ENCODE data around the gene DYNLT4. TPM values are rescaled to one million over a fixed set of nuclear protein-coding genes. Genes with fewer than 3 reads are reported as not detected.
"Not testable (repeated sequence)": the region's sequence is repeated elsewhere in the genome, so short reads cannot be mapped to it uniquely, and the experiment has no call there.

Gene DYNLT4
- not detected for total RNA-seq (ENCODE audit: insufficient read depth, low replicate concordance)

GRCh38 chr1:44806704-44807363, at the start of gene DYNLT4:
DYNLT4 (minus strand) TSS chr1:44807351; CDS start chr1:44806668, 683 bp downstream.
- DNase-seq (ENCODE audit: low spot score), result no peak

DNA sequence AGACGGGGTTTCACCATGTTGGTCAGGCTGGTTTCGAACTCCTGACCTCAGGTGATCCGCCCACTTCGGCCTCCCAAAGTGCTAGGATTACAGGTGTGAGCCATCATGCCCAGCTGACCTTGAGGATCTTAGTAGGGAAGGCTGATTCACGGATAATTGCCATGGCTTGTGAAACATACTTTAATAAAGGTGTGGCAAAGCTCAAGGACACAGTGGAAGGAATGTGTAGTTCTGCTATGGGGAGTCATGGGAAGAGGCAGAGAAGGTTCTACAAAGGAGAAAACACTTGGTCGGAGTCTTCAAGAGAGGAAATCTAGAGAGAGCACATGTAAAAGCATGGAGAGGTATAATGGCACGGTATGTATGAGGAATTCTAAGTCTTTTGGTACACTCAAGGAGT, 48.6 kb upstream of the DYNLT4 start:
- DNase-seq (ENCODE audit: low spot score), result no peak

GRCh38 chr1:44854970-44855369, 47.8 kb upstream of the DYNLT4 start:
- no peak for DNase-seq (ENCODE audit: low spot score)

DNA sequence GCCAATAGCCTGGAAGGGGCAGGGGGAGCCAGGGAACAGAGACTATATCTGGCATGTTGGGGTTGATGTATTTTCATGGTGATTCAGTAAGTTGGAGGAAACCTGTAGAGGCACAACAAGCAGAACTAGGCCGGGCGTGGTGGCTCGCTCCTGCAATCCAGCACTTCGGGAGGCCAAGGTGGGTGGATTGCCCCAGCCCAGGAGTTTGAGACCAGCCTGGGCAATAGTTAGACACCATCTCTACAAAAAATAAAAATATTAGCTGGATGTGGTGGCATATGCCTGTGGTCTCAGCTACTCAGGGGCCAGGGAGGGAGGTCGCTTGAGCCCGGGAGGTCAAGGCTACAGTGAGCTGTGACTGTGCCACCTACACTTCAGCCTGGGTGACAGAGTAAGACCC, 46.0 kb upstream of the DYNLT4 start:
- no peak for DNase-seq (ENCODE audit: low spot score)

- no peak for DNase-seq (ENCODE audit: low spot score)
Observed at GRCh38 chr1:44851308-44851707, 44.2 kb upstream of the DYNLT4 start.

GRCh38 chr1:44849575-44850132, 42.5 kb upstream of the DYNLT4 start:
- no peak for DNase-seq (ENCODE audit: low spot score)

- no peak for DNase-seq (ENCODE audit: low spot score)
Observed at GRCh38 chr1:44848456-44849181, 41.5 kb upstream of the DYNLT4 start.

DNA sequence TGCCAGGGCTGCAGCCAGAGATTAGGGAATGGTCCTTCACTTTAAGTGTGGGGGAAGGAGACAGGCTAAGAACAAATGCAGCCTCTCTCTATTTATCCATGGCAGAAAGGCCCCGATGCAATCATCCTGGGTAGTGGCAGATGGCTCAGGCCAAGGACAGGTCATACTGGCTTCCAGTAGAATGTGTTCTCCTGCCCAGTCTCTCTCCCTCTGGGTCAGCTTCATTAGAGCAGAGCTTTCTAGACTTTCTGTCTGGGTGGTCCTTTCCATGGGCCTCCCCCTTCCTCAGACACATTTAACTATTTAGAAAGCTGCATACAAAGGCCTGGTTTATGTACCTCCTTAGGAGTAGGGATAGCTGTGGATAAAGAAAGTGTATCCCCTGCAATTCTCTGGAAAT, 40.7 kb upstream of the DYNLT4 start:
- no peak for DNase-seq (ENCODE audit: low spot score)

DNA sequence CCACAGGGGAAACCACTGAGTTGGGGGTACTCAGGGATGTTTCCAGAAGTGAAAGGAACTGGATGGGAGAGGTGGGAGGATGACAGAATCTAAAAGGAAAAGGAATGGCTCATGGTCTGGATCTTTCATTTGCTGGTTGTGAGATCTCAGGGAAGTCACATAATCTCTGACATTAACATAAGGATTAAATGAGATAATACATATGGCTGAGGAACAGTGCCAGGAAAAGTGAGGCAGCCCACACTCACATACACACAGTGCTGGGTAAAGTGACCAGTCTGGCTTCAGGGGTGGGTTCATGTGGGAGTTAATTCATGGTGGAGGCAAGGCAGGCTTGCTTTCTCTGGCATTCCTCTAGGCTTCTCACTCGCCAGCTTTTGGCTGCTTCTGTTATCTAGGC, 39.8 kb upstream of the DYNLT4 start:
- DNase-seq (ENCODE audit: low spot score), result no peak

DNA sequence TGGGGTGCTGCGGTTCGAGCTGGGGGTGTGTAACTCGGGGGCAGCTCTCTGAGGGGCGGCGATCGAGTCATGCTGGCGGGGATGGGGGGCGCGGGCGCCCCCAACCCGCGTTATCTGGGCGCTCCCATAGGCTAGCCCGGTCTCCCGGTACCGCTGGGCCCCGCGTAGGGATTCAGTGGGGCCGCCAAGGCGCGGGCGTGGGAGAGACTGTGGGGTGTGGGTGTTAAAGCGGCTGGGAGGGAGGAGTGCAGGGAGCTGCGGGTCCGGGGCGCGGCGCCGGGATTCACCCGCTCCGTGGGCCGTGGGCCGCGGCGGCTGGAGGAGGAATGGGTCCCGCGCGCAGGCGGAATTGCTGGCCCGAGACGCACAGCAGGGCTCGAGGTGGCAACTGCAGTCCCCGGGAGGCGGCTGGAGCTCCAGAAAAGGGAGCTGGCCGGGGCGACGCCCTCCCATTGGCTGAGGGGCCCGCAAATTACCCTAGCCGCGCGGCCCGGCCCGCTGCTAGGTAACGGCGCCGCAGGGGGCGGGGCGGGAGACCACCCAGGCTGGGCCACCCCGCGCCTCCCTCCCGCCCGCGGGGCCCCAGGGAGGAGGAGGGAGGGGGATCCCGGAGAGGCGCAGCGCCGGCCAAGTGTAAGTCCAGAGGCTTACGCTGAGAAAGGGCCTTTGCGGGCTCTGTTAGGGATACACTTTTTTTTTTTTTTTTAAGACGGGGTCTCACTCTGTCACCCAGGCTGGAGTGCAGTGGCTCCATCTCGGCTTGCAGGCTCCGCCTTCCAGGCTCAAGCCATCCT, 35.9 kb upstream of the DYNLT4 start, which contains the start of gene PTCH2:
TSS of gene PTCH2 (minus strand) at position 392 of the 794 bp plus-strand sequence. CDS start at position 71, 321 bp downstream.
- peak; percentile 73 for DNase-seq (ENCODE audit: low spot score)

- DNase-seq (ENCODE audit: low spot score), result no peak
Observed at GRCh38 chr1:44842486-44842861, 35.3 kb upstream of the DYNLT4 start.

DNA sequence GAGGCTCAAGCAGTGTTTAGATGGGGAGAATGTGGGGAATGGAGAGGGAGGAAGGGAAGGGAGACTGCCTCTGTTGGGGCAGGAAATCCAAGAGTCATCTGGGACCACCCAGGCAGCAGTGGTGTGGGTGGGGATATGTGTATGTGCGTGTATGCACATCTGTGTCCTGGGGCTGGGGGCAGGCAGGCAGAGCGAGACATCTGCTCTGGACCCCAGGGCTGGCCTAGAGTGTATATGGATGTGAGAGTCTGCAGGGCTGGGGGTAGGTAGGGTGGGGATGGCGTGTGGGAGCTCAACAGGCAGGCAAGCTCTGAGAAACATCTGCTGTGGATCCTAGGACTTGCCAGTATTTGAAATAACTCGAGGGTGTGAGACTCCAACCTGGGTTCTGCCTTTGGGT, 32.4 kb upstream of the DYNLT4 start:
- no peak for DNase-seq (ENCODE audit: low spot score)

DNA sequence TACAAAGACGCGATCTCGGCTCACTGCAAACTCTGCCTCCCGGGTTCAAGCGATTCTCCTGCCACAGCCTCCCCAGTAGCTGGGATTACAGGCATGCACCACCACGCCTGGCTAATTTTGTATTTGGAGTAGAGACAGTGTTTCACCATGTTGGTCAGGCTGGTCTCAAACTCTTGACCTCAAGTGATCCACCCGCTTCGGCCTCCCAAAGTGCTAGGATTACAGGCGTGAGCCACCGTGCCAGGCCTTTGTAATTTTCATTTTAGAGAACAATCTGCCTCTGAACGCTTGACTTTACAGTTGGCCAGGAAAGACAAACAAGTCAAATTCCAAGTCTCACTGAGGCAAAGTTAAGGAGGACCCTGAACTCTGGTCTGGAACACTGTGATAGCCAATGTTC, 31.1 kb upstream of the DYNLT4 start:
- not testable (repeated sequence) for DNase-seq (ENCODE audit: low spot score)

DNA sequence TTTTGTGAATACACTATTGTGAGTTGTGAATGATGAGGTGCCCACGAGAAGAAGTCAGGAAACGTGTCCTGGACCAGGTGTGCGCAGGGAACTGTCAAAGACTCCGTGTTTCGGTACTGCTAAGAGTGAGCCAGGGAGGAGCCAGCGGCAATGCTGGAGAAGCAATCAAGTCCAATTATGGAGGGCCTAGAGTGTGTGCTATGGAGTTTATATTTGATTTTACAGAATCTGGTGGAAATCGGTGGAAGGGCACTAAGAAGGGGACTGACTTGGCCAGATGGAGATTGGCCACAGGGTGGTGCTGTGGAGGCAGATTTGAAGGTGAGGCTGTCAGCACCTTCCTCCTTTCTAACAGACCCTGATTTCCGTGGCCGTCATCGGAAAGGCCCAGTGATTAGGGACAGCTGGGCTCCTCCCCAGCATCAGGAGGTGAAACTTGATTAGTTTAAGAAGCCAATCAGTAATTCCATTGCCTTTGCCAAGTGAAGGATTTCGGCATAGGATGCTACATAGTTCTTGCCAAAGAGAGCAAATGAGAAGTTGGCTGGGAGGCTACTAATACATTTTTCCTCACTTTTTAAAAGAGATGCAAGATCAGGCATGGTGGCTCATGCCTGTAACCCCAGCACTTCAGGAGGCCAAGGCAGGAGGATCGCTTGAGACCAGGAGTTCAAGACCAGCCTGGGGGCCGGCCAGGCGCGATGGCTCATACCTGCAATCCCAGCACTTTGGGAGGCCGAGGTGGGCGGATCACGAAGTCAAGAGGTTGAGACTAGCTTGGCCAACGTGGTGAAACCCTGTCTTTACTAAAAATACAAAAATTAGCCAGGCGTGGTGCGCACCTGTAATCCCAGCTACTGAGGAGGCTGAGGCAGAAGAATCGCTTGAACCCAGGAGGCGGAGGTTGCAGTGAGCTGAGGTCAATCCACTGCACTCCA, 28.9 kb upstream of the DYNLT4 start:
- peak; percentile 78 for DNase-seq (ENCODE audit: low spot score)

- no peak for DNase-seq (ENCODE audit: low spot score)
Observed at GRCh38 chr1:44834328-44834727, 27.2 kb upstream of the DYNLT4 start.

DNA sequence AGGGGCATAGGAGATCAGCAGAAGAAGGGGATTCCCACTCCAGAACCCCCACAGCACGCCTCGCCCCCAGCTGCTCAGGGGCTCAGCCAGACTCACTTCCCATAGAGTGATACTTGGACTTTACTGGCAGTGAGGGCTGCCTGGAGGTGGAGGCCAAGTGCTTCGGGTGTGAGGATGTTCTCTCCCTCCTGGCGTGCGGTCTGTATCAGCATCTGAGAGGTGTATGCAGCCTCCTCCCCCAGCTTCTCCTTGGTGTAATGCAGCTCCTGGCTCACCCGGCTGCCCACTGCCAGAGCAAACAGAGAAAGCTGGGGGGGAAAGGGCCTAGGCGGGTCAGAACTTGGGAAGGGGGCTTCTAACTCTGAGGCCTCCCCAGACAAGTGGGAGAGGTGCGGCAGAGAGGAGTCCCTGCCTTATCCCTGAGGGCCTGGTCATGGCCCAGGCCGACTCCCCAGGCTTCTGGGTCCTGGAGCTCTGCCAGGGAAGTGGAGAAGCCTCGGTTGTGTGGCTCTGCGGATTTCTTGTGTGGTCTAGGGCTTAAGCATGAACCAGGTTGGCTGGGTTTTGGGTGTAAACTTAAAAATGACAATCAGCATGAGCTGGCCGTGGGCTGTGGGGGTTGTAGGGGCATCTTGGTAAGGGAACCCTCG, 25.0 kb upstream of the DYNLT4 start:
- DNase-seq (ENCODE audit: low spot score), result no peak

DNA sequence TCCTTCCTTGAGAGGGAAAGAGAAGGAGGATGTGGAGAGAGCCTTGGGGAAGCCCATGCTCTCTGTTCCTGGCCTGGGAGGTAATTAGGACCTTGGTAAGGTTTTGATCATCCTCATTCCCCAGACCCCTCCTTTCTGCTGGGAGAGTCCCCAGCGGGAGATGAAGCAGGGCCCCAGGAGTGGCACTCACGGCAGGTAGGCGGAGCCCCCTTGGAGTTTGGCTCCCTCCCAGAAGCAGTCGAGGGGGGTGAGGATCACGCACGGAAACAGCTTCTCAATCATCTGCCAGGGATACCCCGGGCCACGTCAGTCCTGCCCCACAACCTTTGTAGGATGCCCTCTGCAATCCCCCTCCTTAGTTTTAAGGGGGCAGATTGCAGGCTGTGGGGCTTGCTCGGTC, 24.4 kb upstream of the DYNLT4 start:
- no peak for DNase-seq (ENCODE audit: low spot score)

- DNase-seq (ENCODE audit: low spot score), result no peak
Observed at GRCh38 chr1:44830900-44831304, 23.8 kb upstream of the DYNLT4 start.

GRCh38 chr1:44829506-44830384, 22.6 kb upstream of the DYNLT4 start:
- DNase-seq (ENCODE audit: low spot score), result no peak

Data from umbilical cord (tissue), 2 donors.